Measurements from ENCODE around the gene CFAP61.

CFAP61 gene

DNA sequence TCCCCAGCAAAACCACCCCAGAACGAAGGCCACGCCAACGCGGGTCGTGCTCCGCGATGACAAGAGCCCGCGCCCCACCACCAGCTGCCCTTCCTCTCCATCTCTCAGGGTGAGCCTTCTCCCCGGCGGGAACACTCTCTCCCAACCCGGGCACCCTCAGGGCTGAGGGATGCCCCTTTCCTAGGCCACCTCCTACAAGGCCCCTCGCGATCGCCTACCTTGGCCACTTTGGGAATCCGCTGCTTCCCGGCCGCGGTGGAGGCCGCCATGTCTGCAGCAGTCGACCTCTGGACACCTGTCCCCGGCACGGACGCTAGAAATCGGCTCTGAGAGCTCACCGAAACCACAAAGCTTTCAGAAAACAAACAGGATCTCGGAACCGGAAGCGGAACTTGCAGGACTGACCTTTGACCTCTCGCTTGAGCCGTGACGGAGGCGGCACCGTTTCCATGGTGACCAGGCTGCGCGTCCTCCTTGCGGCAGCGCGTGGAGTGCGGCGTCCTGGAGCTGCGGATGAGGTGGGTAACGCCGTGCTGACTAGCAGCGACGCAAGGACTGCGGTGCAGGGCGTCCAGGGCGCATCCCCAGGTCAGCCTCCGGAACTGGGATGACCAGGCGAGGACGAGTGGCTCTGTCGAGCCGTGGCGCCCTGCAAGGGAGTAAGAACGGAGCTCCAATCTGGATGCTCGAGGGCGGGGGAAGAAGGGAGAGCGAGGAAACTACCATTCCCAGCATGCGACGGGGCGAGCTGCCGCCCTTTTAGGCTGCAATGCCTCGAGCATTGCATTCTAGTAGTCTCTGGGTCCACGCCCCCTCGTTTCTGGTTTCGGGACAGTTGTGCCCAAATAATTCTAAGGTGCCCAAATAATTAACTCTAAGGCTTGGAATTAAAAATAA lies at the start of gene CFAP61, which contains the start of gene CRNKL1 (continued):
- TF ChIP-seq KLF1 (tag by site-specific recombination; IDR thresholded peaks at IDR 0.05): peak; percentile 58
- no peak for TF ChIP-seq ZNF175 (tag by site-specific recombination; IDR thresholded peaks at IDR 0.05)
- peak; percentile 29; the same call in 1 of the 2 replicates for TF ChIP-seq ZNF639 (tag by site-specific recombination; IDR thresholded peaks at IDR 0.05)
- TF ChIP-seq ZNF324 (tag by site-specific recombination; IDR thresholded peaks at IDR 0.05): no peak
- peak; percentile 74 for TF ChIP-seq SP7 (tag by site-specific recombination; IDR thresholded peaks at IDR 0.05)
- TF ChIP-seq ZFHX2 (tag by site-specific recombination; conservative IDR thresholded peaks at IDR 0.05): peak; percentile 57
- TF ChIP-seq ZNF214 (tag by site-specific recombination; IDR thresholded peaks at IDR 0.05; ENCODE audit: borderline replicate concordance): no peak
- peak; percentile 69 for TF ChIP-seq SP3 (tag by site-specific recombination; IDR thresholded peaks at IDR 0.05)
- TF ChIP-seq ZNF112 (tag by site-specific recombination; IDR thresholded peaks at IDR 0.05): no peak
- no peak for TF ChIP-seq ZNF530 (tag by site-specific recombination; IDR thresholded peaks at IDR 0.05; ENCODE audit: low read depth)
- TF ChIP-seq ZNF549 (tag by site-specific recombination; IDR thresholded peaks at IDR 0.05): no peak
- TF ChIP-seq ZNF133 (tag by site-specific recombination; IDR thresholded peaks at IDR 0.05): no peak
- peak; percentile 88 for TF ChIP-seq SP2 (tag by site-specific recombination; IDR thresholded peaks at IDR 0.05)
- TF ChIP-seq MYNN (tag by site-specific recombination; IDR thresholded peaks at IDR 0.05; ENCODE audit: borderline replicate concordance): no peak
- no peak for TF ChIP-seq ZFP69B (tag by site-specific recombination; IDR thresholded peaks at IDR 0.05)
- TF ChIP-seq REST (tag by site-specific recombination; IDR thresholded peaks at IDR 0.05): peak; percentile 6; the same call in 1 of the 2 replicates
- TF ChIP-seq PRDM1 (tag by site-specific recombination; IDR thresholded peaks at IDR 0.05): peak; percentile 73
- TF ChIP-seq, protein P1, sequence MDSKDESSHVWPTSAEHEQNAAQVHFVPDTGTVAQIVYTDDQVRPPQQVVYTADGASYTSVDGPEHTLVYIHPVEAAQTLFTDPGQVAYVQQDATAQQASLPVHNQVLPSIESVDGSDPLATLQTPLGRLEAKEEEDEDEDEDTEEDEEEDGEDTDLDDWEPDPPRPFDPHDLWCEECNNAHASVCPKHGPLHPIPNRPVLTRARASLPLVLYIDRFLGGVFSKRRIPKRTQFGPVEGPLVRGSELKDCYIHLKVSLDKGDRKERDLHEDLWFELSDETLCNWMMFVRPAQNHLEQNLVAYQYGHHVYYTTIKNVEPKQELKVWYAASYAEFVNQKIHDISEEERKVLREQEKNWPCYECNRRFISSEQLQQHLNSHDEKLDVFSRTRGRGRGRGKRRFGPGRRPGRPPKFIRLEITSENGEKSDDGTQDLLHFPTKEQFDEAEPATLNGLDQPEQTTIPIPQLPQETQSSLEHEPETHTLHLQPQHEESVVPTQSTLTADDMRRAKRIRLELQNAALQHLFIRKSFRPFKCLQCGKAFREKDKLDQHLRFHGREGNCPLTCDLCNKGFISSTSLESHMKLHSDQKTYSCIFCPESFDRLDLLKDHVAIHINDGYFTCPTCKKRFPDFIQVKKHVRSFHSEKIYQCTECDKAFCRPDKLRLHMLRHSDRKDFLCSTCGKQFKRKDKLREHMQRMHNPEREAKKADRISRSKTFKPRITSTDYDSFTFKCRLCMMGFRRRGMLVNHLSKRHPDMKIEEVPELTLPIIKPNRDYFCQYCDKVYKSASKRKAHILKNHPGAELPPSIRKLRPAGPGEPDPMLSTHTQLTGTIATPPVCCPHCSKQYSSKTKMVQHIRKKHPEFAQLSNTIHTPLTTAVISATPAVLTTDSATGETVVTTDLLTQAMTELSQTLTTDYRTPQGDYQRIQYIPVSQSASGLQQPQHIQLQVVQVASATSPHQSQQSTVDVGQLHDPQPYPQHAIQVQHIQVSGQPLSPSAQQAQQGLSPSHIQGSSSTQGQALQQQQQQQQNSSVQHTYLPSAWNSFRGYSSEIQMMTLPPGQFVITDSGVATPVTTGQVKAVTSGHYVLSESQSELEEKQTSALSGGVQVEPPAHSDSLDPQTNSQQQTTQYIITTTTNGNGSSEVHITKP (tag by site-specific recombination; IDR thresholded peaks at IDR 0.05): peak; percentile 81
- TF ChIP-seq, protein P2, sequence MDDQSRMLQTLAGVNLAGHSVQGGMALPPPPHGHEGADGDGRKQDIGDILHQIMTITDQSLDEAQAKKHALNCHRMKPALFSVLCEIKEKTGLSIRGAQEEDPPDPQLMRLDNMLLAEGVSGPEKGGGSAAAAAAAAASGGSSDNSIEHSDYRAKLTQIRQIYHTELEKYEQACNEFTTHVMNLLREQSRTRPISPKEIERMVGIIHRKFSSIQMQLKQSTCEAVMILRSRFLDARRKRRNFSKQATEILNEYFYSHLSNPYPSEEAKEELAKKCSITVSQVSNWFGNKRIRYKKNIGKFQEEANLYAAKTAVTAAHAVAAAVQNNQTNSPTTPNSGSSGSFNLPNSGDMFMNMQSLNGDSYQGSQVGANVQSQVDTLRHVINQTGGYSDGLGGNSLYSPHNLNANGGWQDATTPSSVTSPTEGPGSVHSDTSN (CRISPR knock-in tag; IDR thresholded peaks at IDR 0.05): peak; percentile 55; the same call in 1 of the 2 replicates
- 0 out of 2 replicates have a peak, but pooled peaks have one; percentile 13 for TF ChIP-seq GLIS1 (tag by site-specific recombination; IDR thresholded peaks at IDR 0.05)
- TF ChIP-seq, protein P3, sequence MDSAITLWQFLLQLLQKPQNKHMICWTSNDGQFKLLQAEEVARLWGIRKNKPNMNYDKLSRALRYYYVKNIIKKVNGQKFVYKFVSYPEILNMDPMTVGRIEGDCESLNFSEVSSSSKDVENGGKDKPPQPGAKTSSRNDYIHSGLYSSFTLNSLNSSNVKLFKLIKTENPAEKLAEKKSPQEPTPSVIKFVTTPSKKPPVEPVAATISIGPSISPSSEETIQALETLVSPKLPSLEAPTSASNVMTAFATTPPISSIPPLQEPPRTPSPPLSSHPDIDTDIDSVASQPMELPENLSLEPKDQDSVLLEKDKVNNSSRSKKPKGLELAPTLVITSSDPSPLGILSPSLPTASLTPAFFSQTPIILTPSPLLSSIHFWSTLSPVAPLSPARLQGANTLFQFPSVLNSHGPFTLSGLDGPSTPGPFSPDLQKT (IDR thresholded peaks at IDR 0.05; ENCODE audit: borderline replicate concordance, low read depth, low read length): no peak
- peak; percentile 95 for TF ChIP-seq ZNF629 (tag by site-specific recombination; IDR thresholded peaks at IDR 0.05)
- 0 out of 2 replicates have a peak, but pooled peaks have one; percentile 49 for TF ChIP-seq ZEB2 (tag by site-specific recombination; IDR thresholded peaks at IDR 0.05)
- TF ChIP-seq ATF2 (tag by site-specific recombination; IDR thresholded peaks at IDR 0.05; ENCODE audit: low read depth): no peak
- TF ChIP-seq ZXDB (tag by site-specific recombination; IDR thresholded peaks at IDR 0.05): peak; percentile 69
- peak; percentile 76 for TF ChIP-seq ZBTB20 (tag by site-specific recombination; IDR thresholded peaks at IDR 0.05)
- TF ChIP-seq ZNF335 (tag by site-specific recombination; conservative IDR thresholded peaks at IDR 0.05): peak; percentile 99
